ENCODE results near the gene CALD1.

CALD1 gene

GRCh38 chr7:134737566-134738345 lies 41.7 kb upstream of the CALD1 start:
- TF ChIP-seq CTCF (IDR thresholded peaks at IDR 0.05; ENCODE audit: insufficient read depth, low read length) (no peak), SPI1 (IDR thresholded peaks at IDR 0.05; ENCODE audit: borderline replicate concordance, low read depth) (peak; percentile 68)
- H3K4me3 ChIP-seq (replicated peaks; ENCODE audit: insufficient read depth, low read length), result no peak overlapping the region
- no peaks in the 10 kb centered on the region for H3K27me3 ChIP-seq (ENCODE audit: insufficient read depth, poor library complexity, severe bottlenecking)
- no peak overlapping the region for H3K27ac ChIP-seq (replicated peaks)
- DNase-seq (ENCODE audit: low read depth in 1 of 2, low spot score in 1 of 2), result peak; percentile 12 to 36

GRCh38 chr7:134739362-134739761 lies 40.1 kb upstream of the CALD1 start:
- H3K4me3 ChIP-seq (replicated peaks; ENCODE audit: insufficient read depth, low read length), result no peak overlapping the region
- no peak for TF ChIP-seq POLR2AphosphoS5 (IDR thresholded peaks at IDR 0.05; ENCODE audit: low read depth)
- TF ChIP-seq REST (IDR thresholded peaks at IDR 0.05; ENCODE audit: insufficient replicate concordance, low read depth), result no peak
- TF ChIP-seq GABPA (IDR thresholded peaks at IDR 0.05; ENCODE audit: low read depth), result no peak
- TF ChIP-seq CTCF (IDR thresholded peaks at IDR 0.05; ENCODE audit: insufficient read depth, low read length), result no peak
- no peak for TF ChIP-seq SPI1 (IDR thresholded peaks at IDR 0.05; ENCODE audit: borderline replicate concordance, low read depth)
- no peak for DNase-seq (ENCODE audit: low read depth in 1 of 2, low spot score in 1 of 2)
- H3K27me3 ChIP-seq (ENCODE audit: insufficient read depth, poor library complexity, severe bottlenecking), result no peaks in the 10 kb centered on the region
- no peak overlapping the region for H3K27ac ChIP-seq (replicated peaks)

- Histone ChIP-seq H3K27ac (replicated peaks) (no peak overlapping the region), H3K4me3 (replicated peaks; ENCODE audit: insufficient read depth, low read length) (no peak overlapping the region), H3K27me3 (ENCODE audit: insufficient read depth, poor library complexity, severe bottlenecking) (no peaks in the 10 kb centered on the region)
- no peak for DNase-seq (ENCODE audit: low read depth in 1 of 2, low spot score in 1 of 2)
- TF ChIP-seq REST (IDR thresholded peaks at IDR 0.05; ENCODE audit: insufficient replicate concordance, low read depth) (no peak), SPI1 (IDR thresholded peaks at IDR 0.05; ENCODE audit: borderline replicate concordance, low read depth) (no peak), CTCF (IDR thresholded peaks at IDR 0.05; ENCODE audit: insufficient read depth, low read length) (no peak), GABPA (IDR thresholded peaks at IDR 0.05; ENCODE audit: low read depth) (no peak), POLR2AphosphoS5 (IDR thresholded peaks at IDR 0.05; ENCODE audit: low read depth) (no peak)
Observed at GRCh38 chr7:134740376-134740775, 39.1 kb upstream of the CALD1 start.

All from HL-60 (cell line).